Measurements from ENCODE around the gene PANX2. TPM values are rescaled to one million over a fixed set of nuclear protein-coding genes. Genes with fewer than 3 reads are reported as not detected.

PANX2 gene
- total and polyA plus RNA-seq, 2 experiments from 2014 or later = 0.44 to 2.1 TPM

- no peak for DNase-seq (ENCODE audit: low spot score)
- Histone ChIP-seq H3K9me3 (ENCODE audit: low read depth) (no peaks in the 10 kb centered on the region), H2AFZ (no peak overlapping the region), H3K4me3 (no peak overlapping the region), H3K27ac (no peak overlapping the region), H3K4me1 (ENCODE audit: insufficient read depth) (peaks cover 2% of the 10 kb centered on the region), H3K27me3 (no peaks in the 10 kb centered on the region), H4K20me1 (ENCODE audit: insufficient read depth, poor library complexity, severe bottlenecking) (no peaks in the 10 kb centered on the region), H3K9me2 (replicated peaks; ENCODE audit: insufficient read depth) (no peaks in the 10 kb centered on the region), H3K4me2 (no peak overlapping the region), H3K36me3 (replicated peaks; ENCODE audit: insufficient read depth, low read depth) (no peaks in the 10 kb centered on the region), H3K79me2 (no peaks in the 10 kb centered on the region)
- TF ChIP-seq CTCF (IDR thresholded peaks at IDR 0.05; ENCODE audit: poor library complexity) (no peak), EZH2 (IDR thresholded peaks at IDR 0.05; ENCODE audit: borderline replicate concordance) (no peak), EZH2phosphoT487 (IDR thresholded peaks at IDR 0.05; ENCODE audit: low read depth, severe bottlenecking, unreplicated experiment) (no peak)
- WGBS (ENCODE audit: low lambda C conversion rate, missing lambda C conversion rate) = 91% methylated on average over 9 of the region's 9 CpGs
Observed at GRCh38 chr22:50125029-50125428, 45.5 kb upstream of the PANX2 start.

- Histone ChIP-seq H3K4me1 (ENCODE audit: insufficient read depth) (no peaks in the 10 kb centered on the region), H2AFZ (no peak overlapping the region), H3K27me3 (no peaks in the 10 kb centered on the region), H3K4me2 (no peak overlapping the region), H3K9me2 (replicated peaks; ENCODE audit: insufficient read depth) (no peaks in the 10 kb centered on the region), H3K4me3 (no peak overlapping the region), H4K20me1 (ENCODE audit: insufficient read depth, poor library complexity, severe bottlenecking) (no peaks in the 10 kb centered on the region), H3K36me3 (replicated peaks; ENCODE audit: insufficient read depth, low read depth) (no peaks in the 10 kb centered on the region), H3K79me2 (no peaks in the 10 kb centered on the region), H3K9me3 (ENCODE audit: low read depth) (no peaks in the 10 kb centered on the region), H3K27ac (no peak overlapping the region)
- TF ChIP-seq EZH2phosphoT487 (IDR thresholded peaks at IDR 0.05; ENCODE audit: low read depth, severe bottlenecking, unreplicated experiment) = no peak
- TF ChIP-seq CTCF (IDR thresholded peaks at IDR 0.05; ENCODE audit: poor library complexity) = no peak
- TF ChIP-seq EZH2 (IDR thresholded peaks at IDR 0.05; ENCODE audit: borderline replicate concordance) = no peak
- 81% methylated on average over 10 of the region's 10 CpGs for WGBS (ENCODE audit: low lambda C conversion rate, missing lambda C conversion rate)
- DNase-seq (ENCODE audit: low spot score) = no peak
Observed at GRCh38 chr22:50129121-50129736, 41.3 kb upstream of the PANX2 start.

- H2AFZ ChIP-seq = no peak overlapping the region
- no peaks in the 10 kb centered on the region for H3K27me3 ChIP-seq
- no peaks in the 10 kb centered on the region for H3K79me2 ChIP-seq
- no peaks in the 10 kb centered on the region for H3K4me1 ChIP-seq (ENCODE audit: insufficient read depth)
- WGBS (ENCODE audit: low lambda C conversion rate, missing lambda C conversion rate) = 93% methylated on average over 4 of the region's 4 CpGs
- no peak for DNase-seq (ENCODE audit: low spot score)
- no peaks in the 10 kb centered on the region for H3K9me3 ChIP-seq (ENCODE audit: low read depth)
- H3K27ac ChIP-seq = no peak overlapping the region
- no peaks in the 10 kb centered on the region for H3K36me3 ChIP-seq (replicated peaks; ENCODE audit: insufficient read depth, low read depth)
- no peak overlapping the region for H3K4me2 ChIP-seq
- TF ChIP-seq EZH2phosphoT487 (IDR thresholded peaks at IDR 0.05; ENCODE audit: low read depth, severe bottlenecking, unreplicated experiment) (no peak), EZH2 (IDR thresholded peaks at IDR 0.05; ENCODE audit: borderline replicate concordance) (no peak), CTCF (IDR thresholded peaks at IDR 0.05; ENCODE audit: poor library complexity) (no peak)
- H3K9me2 ChIP-seq (replicated peaks; ENCODE audit: insufficient read depth) = no peaks in the 10 kb centered on the region
- no peak overlapping the region for H3K4me3 ChIP-seq
- H4K20me1 ChIP-seq (ENCODE audit: insufficient read depth, poor library complexity, severe bottlenecking) = no peaks in the 10 kb centered on the region
Observed at GRCh38 chr22:50131894-50132293, 38.6 kb upstream of the PANX2 start.
